H1 (cell line): Measurements from ENCODE around the gene NPTX1. TPM values are rescaled to one million over a fixed set of nuclear protein-coding genes. Genes with fewer than 3 reads are reported as not detected.

ENCODE experiments used
- BCL11A ChIP-seq, 2 experiments: IDR thresholded peaks; one replicate each; pipeline ENCODE4 v1.6.1; 2011; ENCODE audit warnings: low read depth in 2 of 2, low read length in 2 of 2, mild to moderate bottlenecking in 2 of 2
- CHD2 ChIP-seq: IDR thresholded peaks from 2 replicates; pipeline ENCODE4 v1.6.1; 2012; ENCODE audit warnings: low read length, improper control_type of control experiment
- CHD7 ChIP-seq: fragments of 300-600 bp; sonication (generic); IDR thresholded peaks from 2 replicates; pipeline ENCODE4 v1.7.1; 2012; ENCODE audit warnings: low read length, moderate library complexity, mild to moderate bottlenecking, inconsistent platforms; ENCODE audit not compliant: insufficient replicate concordance
- EP300 ChIP-seq, 2 experiments: IDR thresholded peaks; 1 replicate in 1 of 2; 2 replicates in 1 of 2; pipeline ENCODE4 v1.6.1; 2011 to 2012; ENCODE audit warnings: low read depth in 2 of 2, low read length in 2 of 2, mild to moderate bottlenecking in 2 of 2, borderline replicate concordance in 1 of 2, inconsistent platforms in 1 of 2, moderate library complexity in 1 of 2
- JUND ChIP-seq: IDR thresholded peaks from 2 replicates; pipeline ENCODE4 v1.6.1; 2011; ENCODE audit warnings: mild to moderate bottlenecking, improper control_type of control experiment, low read length
- USF2 ChIP-seq: IDR thresholded peaks from 2 replicates; pipeline ENCODE4 v1.6.1; 2011; ENCODE audit warnings: low read length, improper control_type of control experiment
- polyA plus RNA-seq, 7 experiments: library from polyadenylated mRNA; depleted of rRNA in 3 of 7; stranded (reverse) in 5 of 7; unstranded in 2 of 7; fragments of >200 nt in 5 of 7; fragments of 200-250 nt in 2 of 7; gene quantifications; 1 replicate in 5 of 7; 2 replicates in 1 of 7; 4 replicates in 1 of 7; pipeline versions ENCODE4 v1.2.1 to v1.2.3, GENCODE V29; 2011 to 2013; ENCODE audit warnings: missing spikeins in 2 of 7, mixed read lengths in 2 of 7
- total RNA-seq: library from RNA; stranded (reverse); fragmentation: NEBNext Ultra II Directional; extraction: Animal tissue kit (Norgen Biotek cat#: 25700); gene quantifications from 2 replicates; pipeline ENCODE4 v1.2.1, GENCODE V29; 2021

The NPTX1 gene
- total and polyA plus RNA-seq, 2 of the 8 experiments (the other 6 are each of a cell fraction or from before 2014, with no cell fraction given) = 12.0 to 17.9 TPM

GRCh38 chr17:80468781-80469493, 7.5 kb downstream of the NPTX1 start (continued):
- no peak for TF ChIP-seq CHD7
- TF ChIP-seq EP300 (IDR thresholded peaks at IDR 0.05; ENCODE audit: borderline replicate concordance in 1 of 2, low read depth in 2 of 2, low read length in 2 of 2) = no peak
- no peak for TF ChIP-seq JUND
- no peak for TF ChIP-seq CHD2
- no peak for TF ChIP-seq BCL11A (IDR thresholded peaks at IDR 0.05; ENCODE audit: low read depth in 2 of 2, low read length in 2 of 2)
- TF ChIP-seq USF2 = no peak
